Endometrial microvascular endothelial cells (primary cell): ENCODE measurements around the gene ZFP42. TPM values are rescaled to one million over a fixed set of nuclear protein-coding genes. Genes with fewer than 3 reads are reported as not detected.
"Not testable (repeated sequence)": the region's sequence is repeated elsewhere in the genome, so short reads cannot be mapped to it uniquely, and the experiment has no call there.

Experiments used
- in situ Hi-C: cut with HindIII; loops from 2 replicates; pipeline ENCODE4 v1.10.0; 2017; ENCODE audit warnings: low sequenced_read_pairs, low pct_unique_long_range_greater_than_20kb; ENCODE audit errors: inconsistent ontology term
- total RNA-seq: library from RNA; depleted of rRNA; stranded (reverse); fragments of >200 nt; gene quantifications from one replicate; pipeline ENCODE4 v1.2.3, GENCODE V29; 2015; ENCODE audit errors: inconsistent ontology term

Gene ZFP42
- total RNA-seq, 1 donor from 2014 or later: 0.93 TPM

DNA sequence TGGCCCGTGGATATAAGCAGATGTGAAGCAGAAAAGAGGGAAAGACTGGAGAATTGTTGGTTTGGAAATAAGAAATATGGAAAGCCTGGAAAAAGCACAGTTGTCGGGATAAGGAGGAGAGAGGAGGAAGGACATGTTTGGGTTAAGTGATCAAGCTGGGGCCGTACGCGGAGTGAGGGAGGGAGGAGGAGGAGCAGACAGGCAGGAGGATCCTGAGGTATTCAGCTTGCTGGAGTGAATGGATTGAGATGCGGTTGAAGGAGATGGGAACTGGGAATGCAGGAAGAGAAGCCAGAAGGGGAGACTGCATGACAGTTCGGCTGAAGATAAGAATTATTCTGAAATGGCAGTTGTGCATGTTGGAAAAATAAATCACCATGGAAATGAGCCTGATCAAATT is 21.2 kb downstream of the ZFP42 start:
- in situ Hi-C loops: no loop called here

DNA sequence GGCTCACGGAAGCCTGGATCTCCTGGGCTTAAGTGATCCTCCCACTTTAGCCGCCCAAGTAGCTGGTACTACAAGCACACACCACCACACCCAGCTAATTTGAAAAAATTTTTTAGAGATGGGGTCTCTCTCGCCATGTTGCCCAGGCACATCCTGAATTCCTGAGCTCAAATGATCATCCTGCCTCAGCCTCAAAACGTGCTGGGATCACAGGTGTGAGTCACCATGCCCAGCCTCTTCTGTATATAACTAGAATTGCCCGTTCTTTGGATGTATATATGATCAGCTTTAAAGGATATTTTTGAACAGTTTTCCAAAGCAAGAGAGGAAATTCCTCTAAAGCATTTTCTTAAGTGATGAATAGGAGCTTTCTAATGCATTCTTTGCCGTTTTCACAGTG is 22.7 kb downstream of the ZFP42 start:
- in situ Hi-C loops: no loop called here

GRCh38 chr4:188021548-188022249 is 26.1 kb downstream of the ZFP42 start:
- in situ Hi-C loops: no loop called here

- in situ Hi-C loops: no loop called here
Observed at GRCh38 chr4:188023682-188024081, 28.1 kb downstream of the ZFP42 start.

GRCh38 chr4:188025476-188025875 is 29.9 kb downstream of the ZFP42 start:
- in situ Hi-C loops: no loop called here

DNA sequence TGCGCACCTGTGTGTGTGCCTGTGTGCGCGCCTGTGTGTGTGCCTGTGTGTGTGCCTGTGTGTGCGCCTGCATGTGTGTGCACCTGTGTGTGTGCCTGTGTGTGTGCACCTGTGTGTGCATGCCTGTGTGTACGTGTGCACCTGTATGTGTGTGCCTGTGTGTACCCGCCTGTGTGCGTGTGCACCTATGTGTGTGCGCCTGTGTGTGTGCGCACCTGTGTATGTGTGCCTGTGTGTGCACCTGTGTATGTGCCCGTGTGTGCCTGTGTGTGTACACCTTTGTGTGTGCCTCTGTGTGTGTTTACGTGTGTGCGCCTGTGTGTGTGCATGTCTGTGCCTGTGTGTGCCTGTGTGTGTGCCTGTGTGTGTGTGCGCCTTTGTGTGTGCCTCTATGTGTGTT is 33.5 kb downstream of the ZFP42 start:
- in situ Hi-C loops: no loop called here

GRCh38 chr4:188030401-188030800 is 34.8 kb downstream of the ZFP42 start:
- in situ Hi-C loops: no loop called here

DNA sequence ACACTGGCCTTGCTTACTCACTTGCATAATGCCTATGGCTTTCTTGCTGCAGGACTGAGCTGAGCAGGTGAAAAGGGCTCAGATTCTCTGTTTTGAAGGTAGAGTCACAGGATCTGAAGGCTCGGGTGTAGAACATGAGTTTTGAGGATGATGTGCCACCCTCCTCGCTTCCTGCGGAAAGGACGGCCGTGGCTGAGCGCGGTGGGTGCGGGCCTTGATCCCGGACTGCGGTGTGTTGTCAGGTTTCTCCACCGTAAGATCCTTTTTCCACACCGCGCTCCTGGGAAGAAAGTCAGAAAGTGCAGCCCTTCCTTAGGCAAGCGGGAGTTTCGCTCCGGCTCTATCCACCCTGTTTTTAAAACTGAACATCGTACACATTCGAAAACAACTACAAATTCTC is 36.2 kb downstream of the ZFP42 start:
- in situ Hi-C loops: no loop called here

DNA sequence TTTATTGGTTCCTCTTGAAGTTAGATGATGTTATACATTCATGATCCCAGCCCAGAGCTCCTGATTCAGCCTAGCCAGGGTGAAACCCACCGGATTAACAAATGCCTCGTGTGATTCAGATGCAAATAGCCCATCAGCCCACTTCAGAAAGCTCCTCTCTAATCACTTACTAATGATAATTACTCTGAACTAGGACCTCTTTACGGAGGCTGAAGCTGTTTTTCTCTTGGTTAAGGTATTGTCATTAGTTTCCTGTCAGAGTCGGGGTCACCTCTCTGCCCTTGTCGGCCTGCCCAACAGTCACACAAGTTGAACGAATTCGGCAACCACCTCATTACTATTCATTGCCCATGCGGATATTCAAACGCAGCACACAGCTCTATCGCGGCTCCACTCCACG is 36.6 kb downstream of the ZFP42 start:
- in situ Hi-C loops: no loop called here

GRCh38 chr4:188032583-188032982 is 37.0 kb downstream of the ZFP42 start:
- in situ Hi-C loops: no loop called here

DNA sequence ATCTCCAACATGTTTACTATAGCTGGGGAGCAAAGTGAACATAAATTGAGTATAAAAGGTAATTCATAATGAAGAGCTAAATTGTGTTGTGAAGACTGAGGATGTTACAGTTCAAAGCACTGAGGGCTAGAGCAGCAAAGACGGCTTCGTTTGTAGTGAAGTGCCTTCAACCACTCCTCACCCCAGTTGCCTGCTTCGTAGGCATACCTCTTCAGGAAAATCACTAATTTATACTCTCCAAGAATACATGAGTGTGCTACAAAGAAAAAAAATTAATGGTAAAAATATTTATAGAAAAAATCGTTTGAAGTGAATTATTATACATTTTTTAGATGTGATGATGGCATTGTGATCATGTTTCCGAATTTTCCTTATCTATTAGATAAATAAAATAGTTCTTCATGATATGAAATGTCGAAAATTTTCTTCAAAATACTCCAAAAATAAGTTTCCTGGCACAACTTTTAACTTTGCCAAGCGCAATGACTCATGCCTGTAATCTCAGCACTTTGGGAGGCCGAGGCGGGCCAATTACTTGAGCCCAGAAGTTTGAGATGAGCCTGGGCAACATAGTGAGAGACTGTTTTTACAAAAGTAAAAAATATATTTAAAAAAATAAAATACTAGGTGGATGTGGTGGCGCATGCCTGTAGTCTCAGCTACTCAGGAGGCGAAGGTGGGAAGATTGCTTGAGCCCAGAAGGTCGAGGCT is 41.6 kb downstream of the ZFP42 start:
- in situ Hi-C loops: no loop called here

DNA sequence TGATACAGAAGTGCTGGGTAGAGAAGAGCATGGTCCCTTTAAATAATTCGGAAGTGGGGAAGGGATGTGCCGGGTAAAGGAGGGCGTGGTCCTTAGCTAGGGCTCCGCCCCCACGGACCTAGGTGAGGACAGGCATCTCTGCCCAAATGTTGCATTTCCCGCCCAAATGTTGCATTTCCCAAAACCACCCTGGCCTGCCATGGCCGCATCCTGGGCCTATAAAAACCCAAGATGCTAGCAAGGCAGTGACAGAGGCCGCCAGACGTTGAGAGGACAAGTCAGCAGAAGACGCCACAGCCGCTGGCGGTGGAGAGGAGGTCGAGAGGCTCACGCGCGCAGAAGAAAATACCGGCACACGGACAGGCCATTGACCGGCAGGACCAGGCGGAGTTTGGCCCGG is 46.1 kb downstream of the ZFP42 start:
- in situ Hi-C loops: no loop called here

- in situ Hi-C loops: no loop called here
Observed at GRCh38 chr4:188042191-188042590, 46.6 kb downstream of the ZFP42 start.

- in situ Hi-C loops: no loop called here
Observed at GRCh38 chr4:188043154-188043553, 47.6 kb downstream of the ZFP42 start.

DNA sequence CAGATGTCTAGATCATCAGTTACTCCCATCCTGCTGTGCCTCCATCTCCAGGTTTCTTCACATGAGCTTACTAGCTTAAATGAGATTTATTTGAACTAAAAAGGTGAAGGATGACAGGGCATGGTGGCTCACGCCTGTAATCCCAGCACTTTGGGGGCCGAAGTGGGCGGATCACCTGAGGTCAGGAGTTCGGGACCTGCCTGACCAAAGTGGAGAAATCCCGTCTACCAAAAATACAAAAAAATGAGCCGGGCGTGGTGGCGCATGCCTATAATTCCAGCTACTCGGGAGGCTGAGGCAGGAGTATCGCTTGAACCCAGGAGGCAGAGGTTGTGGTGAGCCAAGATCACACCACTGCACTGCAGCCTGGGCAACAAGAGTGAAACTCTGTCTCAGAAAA is 49.9 kb downstream of the ZFP42 start:
- in situ Hi-C loops: not testable (repeated sequence)

GRCh38 chr4:188046657-188047056 is 51.1 kb downstream of the ZFP42 start:
- in situ Hi-C loops: no loop called here

- in situ Hi-C loops: no loop called here
Observed at GRCh38 chr4:188053302-188053701, 57.7 kb downstream of the ZFP42 start.
